HG03457 (cell line): ENCODE data around the gene PIK3C3.
A peak's percentile ranks its signal among the peaks of the same experiment; 100 is the strongest.

Experiments used
- ATAC-seq: cut with Tn5 transposase; IDR thresholded peaks from one replicate; pipeline ENCODE4 v1.9.1; 2021; ENCODE audit warnings: moderate number of reproducible peaks; ENCODE audit not compliant: unreplicated experiment

The PIK3C3 gene

DNA sequence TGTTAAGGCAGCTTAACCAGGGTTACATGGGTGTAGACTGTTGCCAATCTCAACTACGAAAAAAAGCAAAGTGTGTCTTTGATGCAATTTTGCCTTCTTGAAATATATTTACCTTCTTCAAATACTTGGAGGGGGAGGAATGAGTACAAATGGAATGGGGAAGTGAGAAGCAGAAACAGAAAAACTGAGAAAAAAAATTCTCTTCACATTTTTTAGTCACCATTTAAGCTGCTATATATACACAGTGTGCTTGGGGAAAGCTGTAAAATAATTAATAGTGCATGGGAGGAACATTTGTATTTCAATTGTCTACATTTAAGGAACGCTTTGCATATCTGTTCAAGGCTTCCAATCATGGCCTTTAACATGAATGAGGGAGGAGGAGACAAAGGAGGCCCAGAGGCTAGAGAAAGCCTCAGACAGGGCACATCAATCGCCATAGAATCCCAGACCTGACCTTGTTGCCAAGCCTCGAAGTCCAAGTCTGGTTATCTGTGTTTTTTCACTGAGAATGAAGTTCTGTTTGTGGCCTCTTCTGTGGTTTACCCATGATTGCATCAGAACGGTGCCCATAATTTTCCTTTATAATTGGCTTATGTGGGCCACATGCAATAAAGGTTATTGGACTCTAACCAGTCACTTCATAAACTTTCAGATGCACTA is 158.6 kb downstream of the PIK3C3 start:
- peak; percentile 51 for ATAC-seq

DNA sequence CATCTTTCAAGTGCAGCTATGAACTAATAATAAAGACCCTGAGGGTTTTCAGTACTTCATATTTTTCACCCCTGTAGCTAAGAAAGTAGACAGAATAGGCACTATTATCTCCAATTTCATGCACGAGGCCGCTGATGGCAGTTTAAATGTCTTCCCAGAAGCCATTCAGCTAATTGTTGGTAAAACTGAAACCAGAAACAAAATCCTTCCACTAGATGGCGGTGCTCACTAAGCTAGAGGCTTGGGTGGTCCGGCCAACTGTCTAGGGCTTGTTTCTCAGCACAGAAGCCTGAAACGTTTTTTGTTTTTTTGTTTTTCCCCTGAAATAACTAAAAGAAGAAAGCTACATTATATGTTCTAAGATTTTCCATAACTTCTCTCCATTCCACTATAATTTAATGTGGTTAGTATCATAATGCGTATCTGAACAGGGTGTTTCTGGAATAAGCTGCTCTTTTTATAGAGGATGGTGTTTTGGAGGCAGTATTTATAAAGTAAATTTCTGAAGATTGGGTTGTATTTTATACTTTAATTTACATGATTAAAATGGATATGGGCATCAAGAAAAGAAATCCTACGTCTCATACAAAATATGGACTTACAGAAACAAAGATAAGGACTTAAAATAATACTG is 159.4 kb downstream of the PIK3C3 start:
- ATAC-seq: peak; percentile 88

DNA sequence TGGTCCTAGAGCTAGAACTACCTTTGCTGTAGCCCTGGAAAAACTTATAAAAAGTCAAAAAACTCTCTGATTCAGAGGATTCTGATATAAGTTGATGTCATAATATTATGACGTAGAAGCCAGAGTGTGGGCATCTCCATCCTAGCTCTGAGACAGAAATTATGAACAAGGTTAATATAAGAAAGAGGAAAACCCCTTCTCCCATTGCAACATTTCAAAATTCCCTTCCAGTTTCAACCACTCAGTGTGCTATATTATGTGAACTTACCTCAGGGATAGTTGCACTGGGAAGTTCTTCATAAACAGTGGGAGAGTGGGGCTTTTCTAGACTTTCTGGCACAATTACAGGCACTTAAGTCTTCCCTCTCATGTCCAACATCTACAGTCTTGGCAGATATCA is 171.6 kb downstream of the PIK3C3 start:
- no peak for ATAC-seq

DNA sequence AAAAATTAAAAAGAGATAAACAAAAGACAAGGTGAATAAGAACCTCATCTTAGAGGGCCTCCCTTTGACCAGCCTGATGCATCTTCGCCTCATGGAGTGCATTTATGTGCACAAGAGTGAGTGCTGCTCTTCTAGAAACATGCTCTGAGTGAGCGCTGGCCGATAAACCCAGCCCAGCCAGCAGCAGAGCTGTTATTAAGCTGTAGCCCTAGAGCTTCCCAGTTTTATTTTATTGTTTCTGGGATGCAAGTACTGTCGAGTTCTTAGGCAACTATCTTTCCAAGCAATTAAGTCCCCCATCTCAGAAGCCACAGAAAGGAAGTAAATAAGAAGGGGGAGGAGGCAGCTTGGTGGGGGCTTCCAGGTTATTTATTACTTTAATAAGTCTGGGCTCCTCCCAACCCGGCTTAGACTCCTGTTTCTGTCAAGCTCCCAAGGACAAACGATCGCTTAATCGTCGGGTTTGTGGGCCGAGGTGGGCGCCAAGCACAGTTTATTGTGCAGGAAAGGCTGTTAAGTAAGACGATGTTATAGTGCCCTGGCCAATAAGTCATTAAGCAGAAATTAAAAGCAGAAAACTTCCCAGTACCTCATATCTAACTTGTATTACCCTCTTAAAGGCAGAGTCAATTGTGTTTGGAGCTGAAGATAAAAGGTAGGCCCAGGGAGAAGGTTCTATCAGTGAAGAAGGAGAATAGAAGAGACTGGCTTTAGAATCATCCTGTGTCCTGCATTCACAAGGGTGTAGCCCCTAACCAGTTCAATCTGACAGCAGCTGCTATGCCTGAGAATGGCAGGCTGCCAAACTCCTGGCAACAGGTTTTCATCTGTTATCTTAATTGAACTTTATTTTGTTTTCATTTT is 176.3 kb downstream of the PIK3C3 start:
- no peak for ATAC-seq

DNA sequence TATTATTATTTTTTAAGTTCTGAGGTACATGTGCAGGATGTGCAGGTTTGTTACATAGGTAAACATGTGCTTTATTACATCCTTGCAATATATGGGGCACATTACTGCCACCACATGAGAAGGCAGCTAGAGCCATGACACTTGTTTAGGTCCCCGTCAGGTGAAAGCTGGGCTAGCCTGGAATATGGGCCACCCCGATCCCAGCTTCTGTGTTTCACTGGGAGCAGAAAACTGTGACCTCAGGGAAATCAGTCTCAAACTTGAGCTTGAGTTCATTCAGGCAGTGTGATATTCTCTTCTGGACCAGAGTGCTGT is 176.9 kb downstream of the PIK3C3 start:
- no peak for ATAC-seq
